HG03135 (cell line): ENCODE data around the gene ZDHHC14.
"Not testable (repeated sequence)": the region's sequence is repeated elsewhere in the genome, so short reads cannot be mapped to it uniquely, and the experiment has no call there.

ENCODE experiments used
- ATAC-seq: cut with Tn5 transposase; IDR thresholded peaks from one replicate; pipeline ENCODE4 v1.9.1; 2021; ENCODE audit warnings: mild to moderate bottlenecking, moderate library complexity; ENCODE audit not compliant: unreplicated experiment

ZDHHC14 gene

DNA sequence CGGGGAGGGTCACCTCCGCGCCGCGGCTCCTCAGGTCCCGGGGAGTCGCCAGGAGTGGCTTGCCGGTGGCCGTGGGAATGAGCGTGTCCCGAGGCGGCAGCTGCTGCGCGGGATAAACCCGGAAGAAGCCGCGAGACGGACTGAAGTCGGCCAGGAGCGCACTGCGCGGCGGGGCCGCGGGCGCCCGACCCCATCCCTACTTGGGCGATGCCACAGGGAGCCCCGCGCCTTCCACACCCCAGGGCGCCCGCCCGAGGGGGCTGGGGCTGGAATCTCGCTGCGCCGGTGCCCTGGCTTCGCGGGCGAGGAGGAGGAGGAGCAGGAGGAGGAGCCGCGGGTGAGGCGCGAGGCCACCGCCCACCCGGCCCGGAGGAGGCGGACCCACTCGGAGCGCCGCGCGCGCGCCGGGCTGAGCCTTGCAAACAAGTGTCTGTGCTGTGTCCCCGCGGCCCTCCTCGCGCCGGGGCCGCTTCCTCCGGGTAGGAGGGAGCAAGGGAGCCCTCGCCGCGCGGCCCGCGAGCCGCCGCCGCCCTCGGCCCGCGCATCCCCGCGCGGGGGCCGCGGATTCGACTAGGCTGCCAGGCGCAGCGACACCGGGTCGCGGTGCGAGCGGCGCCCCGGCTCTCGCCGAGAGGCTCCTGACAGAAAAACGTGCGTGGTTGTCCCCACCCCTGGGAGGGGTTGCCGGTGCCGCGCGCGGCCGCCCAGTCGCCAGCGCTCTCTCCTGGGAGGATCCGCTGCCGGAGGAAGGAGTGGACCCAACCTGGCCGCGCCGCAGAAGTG lies at the start of gene ZDHHC14:
Gene ZDHHC14, plus strand, starts transcription at position 412 of the 783 bp plus-strand sequence.
- ATAC-seq, result peak; percentile 72

DNA sequence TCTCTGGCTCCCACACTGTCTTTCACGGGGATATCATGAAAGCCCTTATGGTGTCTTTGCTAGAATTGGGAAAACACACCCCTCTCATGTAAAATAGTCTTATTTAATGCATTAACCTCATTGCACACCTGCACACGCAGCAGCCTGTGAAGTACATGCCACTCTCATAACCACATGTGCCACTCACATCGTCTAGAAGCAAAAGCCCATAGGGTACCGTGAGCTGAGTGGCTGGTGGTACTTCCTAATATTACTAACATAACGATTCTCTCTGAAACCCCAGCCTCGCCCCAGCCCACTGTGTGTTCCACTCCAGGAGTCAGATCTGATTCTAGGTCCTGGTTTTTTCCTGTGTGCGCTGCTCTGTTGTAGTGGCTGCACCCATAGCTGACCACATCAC lies 48.2 kb upstream of the ZDHHC14 start:
- ATAC-seq, result no peak

DNA sequence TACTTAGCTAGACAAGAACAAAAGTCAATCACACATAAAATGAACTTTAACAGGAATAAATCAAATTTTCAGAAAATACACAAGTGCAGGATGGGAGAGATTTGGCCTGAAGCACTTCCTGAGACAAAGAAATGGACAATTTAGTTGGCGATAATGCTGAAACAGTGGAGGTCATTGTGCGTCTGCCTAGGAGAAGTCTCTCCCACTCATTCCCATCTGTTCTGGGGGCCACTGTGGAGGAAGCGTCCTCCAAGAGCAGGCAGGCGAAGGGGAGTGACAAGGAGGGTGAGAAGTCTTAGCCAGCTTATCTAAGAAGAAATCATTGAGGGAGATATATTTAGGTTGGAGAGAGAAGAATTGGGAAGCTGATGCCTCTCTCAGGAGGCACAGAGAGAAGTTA lies 47.5 kb upstream of the ZDHHC14 start:
- ATAC-seq, result no peak

DNA sequence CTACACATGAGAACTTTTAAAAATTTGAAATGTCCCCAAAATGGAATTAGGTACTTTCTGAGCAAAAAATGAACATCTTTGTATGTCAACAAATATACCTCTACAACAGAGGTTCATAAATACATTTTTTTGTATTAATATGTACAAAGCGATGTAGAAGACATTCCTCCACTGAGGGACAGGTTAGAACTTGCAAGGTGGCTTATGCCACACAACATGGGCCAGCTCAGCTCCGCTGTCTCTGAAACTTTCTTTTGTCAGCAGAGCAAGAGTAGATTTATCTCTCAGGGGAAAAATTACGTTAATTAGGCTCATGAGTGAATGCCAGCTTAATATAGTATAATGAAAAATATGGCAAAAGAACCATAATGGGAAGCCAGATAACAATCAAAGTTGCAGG lies 47.0 kb upstream of the ZDHHC14 start:
- ATAC-seq, result no peak

DNA sequence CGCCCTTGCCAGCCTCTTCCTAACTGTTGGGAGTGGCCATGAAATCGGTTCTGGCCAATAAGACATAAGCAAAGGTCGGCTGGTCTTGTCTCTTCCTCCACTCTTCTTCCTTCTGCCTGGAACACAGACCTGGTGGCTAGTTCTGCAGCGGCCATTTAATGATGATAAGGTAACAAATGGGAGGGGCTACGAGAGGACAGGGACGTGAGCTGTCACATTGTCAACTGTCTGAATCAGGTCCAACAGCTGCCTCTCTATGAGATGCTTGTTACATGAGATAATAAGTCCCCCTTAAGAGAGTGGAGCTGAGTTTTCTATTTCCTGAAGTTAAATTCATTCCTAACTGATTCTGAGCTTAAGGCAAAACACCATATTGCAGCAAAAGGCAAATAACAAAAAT lies 45.2 kb upstream of the ZDHHC14 start:
- ATAC-seq, result no peak

DNA sequence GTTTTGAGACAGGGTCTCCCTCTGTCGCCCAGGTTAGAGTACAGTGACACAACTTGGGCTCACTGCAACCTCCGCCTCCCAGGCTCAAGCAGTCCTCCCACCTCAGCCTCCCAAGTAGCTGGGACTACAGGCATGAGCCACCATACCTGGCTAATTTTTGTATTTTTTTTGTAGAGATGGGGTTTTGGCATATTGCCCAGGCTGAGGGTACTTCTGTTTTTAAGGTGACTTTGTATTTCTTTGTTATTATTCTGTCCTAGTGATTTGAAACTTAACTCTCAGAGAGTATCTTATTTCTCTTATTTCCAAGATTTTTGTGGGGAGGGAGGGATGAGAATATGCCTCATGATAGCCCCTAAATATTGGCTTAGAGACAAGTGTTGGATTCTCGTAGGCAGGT lies 43.7 kb upstream of the ZDHHC14 start:
- ATAC-seq, result not testable (repeated sequence)

DNA sequence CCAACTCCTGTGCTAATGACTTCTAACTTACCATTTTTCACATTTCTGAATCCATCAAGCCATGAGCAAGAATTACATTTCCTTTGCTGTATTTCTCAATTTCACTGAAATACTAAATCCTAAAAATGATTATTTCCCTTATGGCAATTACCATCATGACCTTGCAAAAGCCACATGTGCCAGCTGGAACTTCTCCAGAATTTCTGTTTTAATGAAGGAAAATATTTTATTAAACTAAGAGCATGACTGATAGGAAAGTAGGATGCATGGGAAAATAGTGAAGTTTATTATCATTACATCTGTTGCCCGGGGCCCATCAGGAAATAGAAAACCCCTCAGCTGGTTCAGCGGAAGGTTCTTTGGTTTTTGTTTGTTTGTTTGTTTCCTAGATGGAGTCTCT lies 43.2 kb upstream of the ZDHHC14 start:
- ATAC-seq, result no peak

DNA sequence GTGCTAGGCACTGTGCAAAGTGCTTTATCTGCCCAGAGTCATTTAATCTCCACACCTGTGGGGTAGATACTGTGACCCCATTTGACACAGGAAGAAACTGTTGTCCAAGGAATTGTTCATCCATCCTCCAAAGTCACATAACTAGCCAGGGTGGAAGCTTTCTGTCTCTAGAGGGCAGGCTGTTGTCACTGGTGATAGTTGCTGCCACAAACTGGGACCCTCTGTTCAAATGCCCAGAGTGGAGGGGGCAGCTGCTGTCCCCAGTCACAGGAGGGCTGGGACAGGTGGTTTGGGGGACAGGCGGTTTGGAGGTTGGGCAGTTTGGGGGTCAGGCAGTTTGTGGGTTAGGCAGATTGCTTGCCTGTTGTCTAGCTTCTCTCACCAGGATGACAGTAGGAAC lies 41.6 kb upstream of the ZDHHC14 start:
- ATAC-seq, result no peak

DNA sequence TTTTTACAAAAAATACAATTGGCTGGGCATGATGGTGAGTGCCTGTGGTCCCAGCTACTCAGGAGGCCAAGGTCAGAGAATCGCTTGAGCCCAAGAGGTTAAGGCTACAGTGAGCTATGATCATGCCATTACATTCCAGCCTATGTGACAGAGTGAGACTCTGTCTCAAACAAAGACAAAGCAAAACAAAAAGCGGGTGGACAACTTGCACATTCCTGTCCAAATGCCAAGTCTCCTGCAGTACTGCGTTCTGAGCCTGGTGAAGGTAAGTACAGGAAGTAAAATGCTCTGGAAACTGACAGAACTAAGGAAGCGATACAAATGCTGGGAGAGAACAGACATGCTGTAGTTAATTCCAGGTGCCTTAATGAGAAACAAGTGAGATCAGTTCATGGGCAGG lies 37.3 kb upstream of the ZDHHC14 start:
- ATAC-seq, result no peak

DNA sequence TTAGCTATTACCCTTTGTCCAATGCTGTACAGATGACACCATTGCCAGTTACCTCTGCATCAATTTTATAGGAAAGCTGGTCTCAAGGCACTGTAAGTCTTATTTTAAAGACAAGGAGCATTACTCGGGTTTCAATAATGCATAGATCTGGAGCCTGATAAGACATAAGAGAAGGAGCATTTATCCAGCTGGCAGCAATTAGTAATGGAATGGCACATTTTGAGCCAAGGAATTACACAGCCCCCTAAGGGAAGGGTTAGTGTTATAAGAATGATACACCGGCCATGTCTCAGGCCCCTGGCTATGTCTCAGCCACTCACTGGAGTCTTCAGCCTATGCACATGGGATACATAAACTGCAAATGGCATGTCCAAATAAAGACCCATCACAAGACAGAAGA lies 34.6 kb upstream of the ZDHHC14 start:
- no peak for ATAC-seq

DNA sequence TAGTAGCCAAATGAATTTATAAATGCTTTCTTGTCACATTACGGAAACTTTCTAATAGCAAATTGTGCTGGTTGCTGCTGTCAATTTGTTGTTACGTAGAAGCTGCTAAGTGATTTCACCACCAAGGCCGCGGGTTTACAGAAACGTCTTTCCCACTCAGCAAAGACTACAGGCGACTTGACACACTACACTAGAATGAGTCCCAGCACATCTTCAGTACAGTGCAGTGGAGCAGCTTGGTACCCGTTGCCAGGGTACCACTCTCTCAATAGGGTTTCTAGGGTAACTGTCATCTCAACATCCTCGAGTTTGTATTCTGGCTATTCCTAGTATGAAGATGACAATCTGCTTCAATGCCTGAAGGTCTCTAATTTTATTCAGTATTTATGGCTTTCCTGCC lies 22.7 kb upstream of the ZDHHC14 start:
- ATAC-seq, result no peak

DNA sequence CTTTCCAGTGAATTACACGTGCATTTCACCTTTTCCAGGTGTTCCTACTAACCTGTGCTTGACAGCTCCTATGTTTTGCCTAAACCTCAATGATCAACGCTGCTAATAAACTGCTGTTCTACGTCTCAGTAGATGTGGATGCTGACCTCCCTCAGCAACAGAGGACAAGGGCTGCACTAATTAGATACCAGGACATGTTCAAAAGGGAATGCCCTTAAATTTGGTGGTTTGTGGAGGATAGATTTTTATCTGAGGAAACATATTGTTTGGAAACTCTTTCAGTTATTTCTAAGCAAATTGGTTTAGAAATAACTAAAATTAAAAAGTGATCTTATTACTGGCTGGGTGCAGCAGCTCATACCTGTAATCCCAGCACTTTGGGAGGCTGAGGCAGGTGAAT lies 19.1 kb upstream of the ZDHHC14 start:
- no peak for ATAC-seq

DNA sequence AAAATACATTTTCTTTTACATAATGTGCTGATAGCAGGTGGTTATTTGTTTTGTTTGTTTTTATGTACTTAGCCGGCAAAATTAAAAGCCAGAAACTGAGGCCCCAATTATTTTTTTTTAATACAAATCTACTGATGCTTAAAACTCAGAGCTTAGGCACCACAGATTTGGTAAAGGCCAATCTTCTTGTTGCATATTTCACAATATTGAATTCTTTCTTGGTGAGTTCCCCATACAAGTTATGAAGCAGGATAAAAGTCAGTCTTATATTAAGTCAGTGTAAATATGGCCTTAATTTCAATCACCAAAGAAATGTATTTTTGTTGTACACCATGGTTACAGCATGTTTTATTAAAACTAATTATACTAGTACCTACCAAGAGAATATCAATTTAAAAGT lies 16.3 kb upstream of the ZDHHC14 start:
- ATAC-seq, result no peak

DNA sequence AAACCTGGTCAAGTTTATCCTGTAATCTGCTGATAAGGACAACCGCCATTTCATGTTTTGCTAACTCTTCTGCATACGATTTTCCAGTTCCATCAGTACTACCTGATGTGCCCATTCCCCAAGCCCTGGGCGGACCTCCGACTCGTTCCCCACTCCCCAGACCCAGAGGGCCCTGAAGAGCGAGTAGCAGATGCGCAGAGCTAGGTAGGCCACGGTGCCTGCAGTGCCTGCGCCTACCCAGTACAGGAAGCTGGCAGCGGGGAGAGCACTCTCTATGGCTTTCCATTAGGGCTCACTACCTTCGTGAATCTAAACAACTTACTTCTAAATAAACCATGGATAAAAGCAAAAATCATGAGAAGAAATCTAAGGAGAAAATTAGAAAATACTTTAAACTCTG lies 14.3 kb upstream of the ZDHHC14 start:
- ATAC-seq, result no peak

DNA sequence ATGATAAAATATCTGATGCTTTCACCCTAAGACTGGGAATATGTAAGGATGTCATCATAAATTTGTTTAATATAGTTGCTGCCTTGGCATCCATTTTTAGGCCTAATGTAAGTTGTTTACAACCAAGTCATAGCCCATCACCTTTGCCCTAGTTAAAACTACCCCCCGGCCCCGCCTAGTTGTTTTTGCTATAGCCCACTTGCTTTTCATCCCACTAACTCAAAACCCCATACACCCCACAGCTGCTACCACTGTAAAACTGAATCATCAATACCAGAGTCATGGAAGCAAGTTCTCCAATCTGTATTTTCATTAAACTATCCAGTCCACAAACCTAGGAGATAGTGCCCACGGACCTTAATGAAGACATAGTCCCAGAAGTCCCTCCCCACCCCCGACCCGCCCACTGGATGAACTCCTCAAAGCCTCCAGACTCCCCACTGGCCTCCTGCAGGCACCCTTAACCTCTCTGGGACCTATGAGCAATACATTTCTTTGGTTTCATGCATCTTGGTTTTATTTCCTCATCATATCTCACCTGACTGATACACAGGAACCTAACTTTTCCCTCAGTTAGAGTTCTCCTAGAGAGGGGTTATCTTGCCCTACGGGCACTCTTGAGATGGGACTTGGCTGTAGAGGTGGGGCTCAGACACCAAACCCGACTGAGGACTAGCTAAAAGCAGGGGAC lies 12.5 kb upstream of the ZDHHC14 start:
- ATAC-seq, result no peak

DNA sequence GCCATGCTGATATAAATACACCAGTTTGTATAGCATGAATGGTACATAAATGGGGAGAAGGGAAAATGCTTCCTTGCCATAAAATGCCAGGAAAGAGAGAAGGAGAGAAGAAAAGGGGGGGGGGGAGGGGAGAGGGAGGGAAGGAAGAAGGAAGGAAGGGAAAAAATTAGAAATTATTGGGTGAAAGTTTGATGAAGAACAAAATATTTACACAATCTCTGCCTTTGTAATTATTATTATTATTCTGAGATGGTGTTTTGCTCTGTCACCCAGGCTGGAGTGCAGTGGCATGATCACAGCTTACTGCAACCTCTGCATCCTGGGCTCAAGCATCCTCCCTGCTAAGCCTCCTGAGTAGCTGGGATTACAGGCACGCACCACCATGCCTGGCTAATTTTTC lies 10.2 kb upstream of the ZDHHC14 start:
- ATAC-seq, result no peak

DNA sequence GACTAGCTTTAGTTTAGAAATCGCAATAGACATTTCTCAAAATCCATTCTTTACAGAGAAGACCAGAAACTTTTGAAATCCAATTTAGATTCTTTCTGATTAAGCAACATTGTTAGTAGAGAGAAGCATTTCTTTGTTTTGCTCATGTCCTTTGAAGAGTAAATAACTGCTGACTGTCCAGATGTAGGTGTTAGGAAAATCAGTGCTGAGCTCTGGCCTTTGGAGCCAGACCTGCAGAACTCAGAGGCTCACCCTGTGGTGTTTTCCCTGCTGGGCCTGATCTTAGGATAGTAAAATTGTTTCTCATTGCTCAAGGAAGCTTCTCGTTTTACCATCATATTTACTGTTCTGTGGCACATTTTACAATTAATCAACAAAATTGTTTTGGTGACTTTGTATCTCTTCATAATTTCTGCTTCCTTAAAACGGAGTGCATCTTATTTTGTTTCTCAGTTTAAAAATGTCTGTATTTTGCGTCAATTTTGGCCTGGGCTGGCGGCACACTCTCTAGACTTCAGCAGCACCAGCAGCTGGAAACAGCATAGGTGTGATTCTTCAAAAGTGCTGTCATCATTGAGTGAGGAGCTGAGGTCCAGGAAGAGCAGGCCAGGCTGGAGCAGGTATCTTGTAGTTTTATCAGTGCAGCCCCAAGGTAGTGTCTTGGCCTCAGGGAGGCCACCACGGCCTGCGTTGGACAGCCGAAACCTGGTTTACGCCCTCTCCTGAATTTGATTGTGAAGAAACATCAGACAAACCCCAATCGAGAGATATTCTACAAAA lies 8.3 kb upstream of the ZDHHC14 start:
- no peak for ATAC-seq

DNA sequence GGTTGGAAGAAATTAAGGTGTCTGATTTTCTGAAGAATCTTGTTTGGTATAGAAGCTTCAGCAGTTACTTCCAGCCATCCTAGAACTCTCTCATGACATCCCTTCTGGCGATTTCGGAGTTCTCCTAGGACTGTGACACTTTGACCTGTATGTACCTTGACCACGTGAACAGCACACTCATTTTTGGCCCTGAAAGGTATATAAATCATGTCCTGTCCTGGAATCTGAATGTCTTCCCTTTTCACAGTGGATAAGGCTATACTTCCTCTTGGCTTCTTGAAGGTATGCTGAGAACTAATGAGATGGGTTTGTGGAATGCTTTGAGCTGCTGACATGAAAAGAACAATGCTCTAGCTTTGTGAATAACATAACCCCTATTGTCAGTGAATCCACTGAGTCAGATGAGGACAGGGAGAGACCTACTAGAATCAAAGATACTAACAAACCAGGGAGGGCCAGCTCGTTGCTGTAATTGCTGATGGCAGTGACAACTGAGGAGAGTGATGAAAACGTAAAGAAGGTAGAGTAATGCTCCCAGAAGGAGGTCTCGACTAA lies 6.0 kb upstream of the ZDHHC14 start:
- no peak for ATAC-seq

DNA sequence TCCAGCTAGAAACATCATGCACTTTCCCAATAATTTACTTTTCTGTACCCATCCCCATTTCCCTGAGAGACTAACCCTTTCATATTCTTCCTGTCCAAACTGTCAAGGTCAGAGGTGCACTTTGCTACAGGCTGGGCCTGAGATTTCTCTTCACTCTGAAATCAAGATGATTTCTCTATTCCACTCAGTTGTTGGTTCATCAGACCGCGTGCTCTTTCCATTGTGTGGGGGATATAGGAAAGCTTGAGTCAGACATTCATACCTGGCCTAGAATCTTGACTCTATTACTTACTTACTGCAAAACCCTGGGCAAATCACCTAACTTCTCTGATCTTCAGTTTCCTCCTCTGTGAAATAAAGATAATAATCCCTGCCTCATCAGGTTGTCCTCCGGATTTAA lies 4.7 kb upstream of the ZDHHC14 start:
- ATAC-seq, result no peak

DNA sequence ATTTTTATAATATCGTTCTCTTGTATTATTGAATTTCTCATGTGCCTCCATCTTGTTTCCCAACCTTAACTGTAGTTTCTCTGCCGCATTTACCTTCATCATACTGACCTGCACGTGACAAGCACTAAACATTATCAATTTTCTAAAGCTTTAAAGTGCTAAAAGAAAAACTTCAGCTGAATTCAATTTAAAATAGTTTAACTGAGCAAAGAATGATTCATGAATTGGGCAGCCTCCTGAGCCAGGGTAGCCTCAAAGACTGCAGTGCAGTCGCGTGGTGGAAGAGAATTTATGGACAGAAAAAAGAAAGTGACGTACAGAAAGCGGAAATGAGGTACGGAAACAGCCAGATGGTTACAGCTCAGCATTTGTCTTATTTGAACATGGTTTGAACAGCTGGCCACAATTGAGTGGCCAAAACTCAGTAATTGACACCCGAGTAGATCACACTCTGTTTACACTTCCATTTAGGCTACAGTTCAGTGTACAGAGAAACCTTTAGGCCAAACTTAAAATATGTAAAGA lies 4.2 kb upstream of the ZDHHC14 start:
- ATAC-seq, result no peak
